ENCODE measurements around the gene CBR3.

The CBR3 gene

GRCh38 chr21:36186506-36187399 is 51.9 kb downstream of the CBR3 start:
- DNase-seq = no peak

DNA sequence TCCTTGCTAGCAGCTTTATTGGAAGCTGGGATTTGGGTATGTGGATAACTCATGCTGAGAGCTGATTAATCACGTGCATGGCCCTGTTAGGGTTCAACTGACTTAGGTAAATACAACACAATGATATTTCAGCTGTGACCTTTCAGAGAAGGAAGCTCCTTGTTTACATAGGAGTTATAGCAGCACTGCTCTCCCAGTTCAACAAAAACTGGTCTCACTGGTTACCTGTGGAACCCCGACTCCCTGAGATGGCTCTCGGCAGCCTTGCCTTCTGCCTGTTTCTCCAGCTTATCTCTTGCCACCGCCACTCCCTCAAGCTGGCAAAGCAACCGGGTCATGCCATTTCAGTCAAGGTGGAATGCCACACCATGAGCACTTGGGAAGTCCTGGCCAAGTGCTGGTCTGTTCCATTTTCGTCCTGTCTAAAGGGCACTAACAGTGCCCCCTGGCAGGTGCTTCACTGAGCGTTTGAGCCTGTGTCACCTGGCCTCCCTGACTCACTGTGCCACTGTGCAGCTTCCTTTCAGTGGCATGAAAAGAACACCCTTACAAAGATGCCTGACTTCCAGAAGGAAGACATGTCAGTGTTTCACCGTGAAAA is 53.3 kb downstream of the CBR3 start:
- DNase-seq = no peak

GRCh38 chr21:36188937-36189336 is 54.1 kb downstream of the CBR3 start:
- DNase-seq = no peak

DNA sequence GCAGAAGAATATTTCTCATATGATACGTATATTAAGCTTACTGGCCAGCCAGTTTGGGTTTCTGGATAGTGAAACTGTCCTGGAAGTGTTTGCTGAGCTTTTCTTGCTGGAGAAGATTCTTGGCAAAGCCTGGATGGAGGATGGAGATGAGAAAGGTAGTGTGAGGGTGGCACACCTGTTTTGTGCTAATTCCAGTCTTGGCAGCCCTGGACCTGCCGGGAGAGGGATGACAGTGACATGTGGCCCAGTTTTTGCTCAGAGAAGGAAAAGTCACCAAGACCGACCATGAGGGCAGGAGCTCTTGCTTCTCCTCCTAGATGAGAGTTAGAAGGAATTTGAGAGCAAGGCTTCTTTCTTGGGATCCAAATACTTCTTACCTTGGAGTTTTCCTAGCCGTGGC is 55.9 kb downstream of the CBR3 start:
- DNase-seq = no peak

DNA sequence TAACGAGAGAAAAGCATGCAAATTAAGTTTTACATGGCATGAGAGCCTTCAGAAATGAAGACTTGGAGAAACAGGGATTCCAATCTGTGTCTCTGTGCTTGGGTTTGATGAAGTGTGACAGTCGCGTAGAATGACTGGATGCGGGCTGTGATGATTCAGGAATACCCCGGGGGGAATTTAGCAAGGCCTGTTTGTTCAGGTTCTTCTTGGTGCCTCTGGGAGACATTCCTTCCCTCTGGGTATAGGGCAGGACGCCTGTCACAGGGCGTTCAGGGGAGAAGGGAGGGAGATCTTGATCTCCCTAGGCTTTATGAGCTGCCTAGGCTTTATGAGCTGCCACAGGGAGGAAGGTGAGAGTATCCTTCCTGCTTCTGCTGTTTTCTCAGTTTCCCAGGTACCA is 58.3 kb downstream of the CBR3 start:
- no peak for DNase-seq

DNA sequence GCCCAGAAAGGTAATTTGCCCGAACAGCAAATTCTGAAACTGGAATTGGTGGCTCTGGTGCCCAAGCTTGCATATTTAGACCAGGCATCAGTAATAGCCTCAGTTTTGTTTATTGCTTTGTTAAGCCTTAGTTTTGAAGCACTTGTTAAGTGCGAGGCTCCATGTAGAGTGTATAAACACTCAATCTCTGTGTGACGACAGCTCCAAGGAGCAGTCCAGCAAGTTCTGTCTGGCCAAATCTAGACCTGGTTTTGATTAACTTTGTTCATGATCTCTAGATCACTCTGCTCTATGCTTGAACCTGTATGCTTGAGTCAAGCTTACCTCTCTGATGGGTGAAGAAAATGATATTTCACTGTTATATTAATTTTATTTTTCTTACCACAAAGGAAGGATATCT is 59.1 kb downstream of the CBR3 start:
- no peak for DNase-seq

DNA sequence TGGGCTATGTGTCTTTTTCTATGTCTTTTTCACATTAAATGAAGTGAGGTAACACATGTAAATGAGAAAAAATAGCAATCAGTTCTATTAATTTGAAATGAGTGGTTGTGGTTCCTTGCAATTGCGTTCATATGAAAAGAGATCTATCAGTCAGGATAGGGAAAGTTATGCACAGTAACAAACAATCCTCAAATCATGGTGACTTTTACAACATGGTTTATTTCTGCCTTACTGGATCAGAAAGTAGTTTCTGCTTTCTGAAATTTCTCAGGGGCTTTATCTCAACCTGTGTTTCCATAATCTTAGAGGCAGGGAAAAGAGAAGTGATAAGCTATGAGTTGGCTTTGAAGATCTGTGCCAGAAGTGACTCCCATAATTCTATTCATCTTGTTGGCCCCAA is 60.7 kb downstream of the CBR3 start:
- DNase-seq = no peak
